ENCODE data around the gene CPSF6. TPM values are rescaled to one million over a fixed set of nuclear protein-coding genes. Genes with fewer than 3 reads are reported as not detected.

Gene CPSF6
- total and polyA plus RNA-seq, 2 of the 8 experiments (the other 6 are each of a cell fraction or from before 2014, with no cell fraction given) = 92.7 to 167 TPM

GRCh38 chr12:69240631-69240995, 1.2 kb downstream of the CPSF6 start (continued):
- TF ChIP-seq RNF2 (IDR thresholded peaks at IDR 0.05; ENCODE audit: borderline replicate concordance, low read depth, low read length, missing control alignments, poor library complexity, severe bottlenecking) = no peak
- no peak for TF ChIP-seq NRF1 (IDR thresholded peaks at IDR 0.05; ENCODE audit: low read depth, low read length)
- no peak for TF ChIP-seq TAF7 (optimal IDR thresholded peaks at IDR 0.05; ENCODE audit: borderline replicate concordance, low read depth, low read length)
- no peak for TF ChIP-seq SP2 (IDR thresholded peaks at IDR 0.05; ENCODE audit: low read length)
- no peak for TF ChIP-seq BACH1 (IDR thresholded peaks at IDR 0.05; ENCODE audit: low read length)
- TF ChIP-seq EP300 (IDR thresholded peaks at IDR 0.05; ENCODE audit: borderline replicate concordance in 1 of 2, low read depth in 2 of 2, low read length in 2 of 2) = no peak
